Posterior cingulate gyrus (tissue), 11 donors: ENCODE data around the gene CDKAL1.

Experiments
- DNase-seq, 10 donors: peaks; one replicate each; pipeline versions ENCODE4 v3.0.0 to v3.0.0-alpha.2; 2020 to 2021; ENCODE audit warnings: mixed read lengths in 3 of 10
- intact Hi-C: fragments of 100-400 bp; cut with DNase I; formaldehyde crosslinking; loops from one replicate; pipeline ENCODE4 v1.15.1; 2023

Gene CDKAL1

GRCh38 chr6:20664250-20664649, 130.0 kb downstream of the CDKAL1 start:
- intact Hi-C loops: no loop called here
- DNase-seq: no peak

GRCh38 chr6:20665290-20665689, 131.0 kb downstream of the CDKAL1 start:
- DNase-seq: no peak
- intact Hi-C loops: no loop called here

- no peak for DNase-seq
- intact Hi-C loops: no loop called here
Observed at GRCh38 chr6:20669571-20670314, 135.5 kb downstream of the CDKAL1 start.

GRCh38 chr6:20670750-20671149, 136.5 kb downstream of the CDKAL1 start:
- intact Hi-C loops: no loop called here

GRCh38 chr6:20672038-20672437, 137.8 kb downstream of the CDKAL1 start:
- no peak for DNase-seq
- intact Hi-C loops: no loop called here

More at GRCh38 chr6:20670750-20671149, 136.5 kb downstream of the CDKAL1 start:
- DNase-seq: no peak

GRCh38 chr6:20673458-20673857, 139.2 kb downstream of the CDKAL1 start:
- intact Hi-C loops: no loop called here
- no peak for DNase-seq

- no peak for DNase-seq
- intact Hi-C loops: no loop called here
Observed at GRCh38 chr6:20674664-20675063, 140.4 kb downstream of the CDKAL1 start.

- DNase-seq: no peak
- intact Hi-C loops: no loop called here
Observed at GRCh38 chr6:20678831-20679352, 144.6 kb downstream of the CDKAL1 start.

- DNase-seq: no peak
- intact Hi-C loops: no loop called here
Observed at GRCh38 chr6:20680697-20681165, 146.5 kb downstream of the CDKAL1 start.

GRCh38 chr6:20681243-20681684, 147.0 kb downstream of the CDKAL1 start:
- intact Hi-C loops: no loop called here

GRCh38 chr6:20684474-20684873, 150.2 kb downstream of the CDKAL1 start:
- intact Hi-C loops: no loop called here
- DNase-seq: no peak

More at GRCh38 chr6:20681243-20681684, 147.0 kb downstream of the CDKAL1 start:
- DNase-seq: no peak

GRCh38 chr6:20686142-20686541, 151.9 kb downstream of the CDKAL1 start:
- DNase-seq: no peak
- intact Hi-C loops: no loop called here

- intact Hi-C loops: no loop called here
- no peak for DNase-seq
Observed at GRCh38 chr6:20687494-20687893, 153.2 kb downstream of the CDKAL1 start.

GRCh38 chr6:20688710-20689500, 154.6 kb downstream of the CDKAL1 start:
- no peak for DNase-seq
- intact Hi-C loops: no loop called here

- intact Hi-C loops: no loop called here
- no peak for DNase-seq
Observed at GRCh38 chr6:20691185-20691584, 156.9 kb downstream of the CDKAL1 start.

GRCh38 chr6:20692023-20692422, 157.8 kb downstream of the CDKAL1 start:
- intact Hi-C loops: no loop called here
- no peak for DNase-seq

GRCh38 chr6:20693466-20694063, 159.3 kb downstream of the CDKAL1 start:
- intact Hi-C loops: no loop called here
- peak in 1 of 10 donors; percentile 55 for DNase-seq

- intact Hi-C loops: no loop called here
Observed at GRCh38 chr6:20696676-20697075, 162.4 kb downstream of the CDKAL1 start.

GRCh38 chr6:20698675-20699074, 164.4 kb downstream of the CDKAL1 start:
- intact Hi-C loops: no loop called here
- no peak for DNase-seq

More at GRCh38 chr6:20696676-20697075, 162.4 kb downstream of the CDKAL1 start:
- DNase-seq: no peak

- DNase-seq: no peak
- intact Hi-C loops: no loop called here
Observed at GRCh38 chr6:20699402-20699801, 165.1 kb downstream of the CDKAL1 start.

- no peak for DNase-seq
- intact Hi-C loops: no loop called here
Observed at GRCh38 chr6:20700375-20700774, 166.1 kb downstream of the CDKAL1 start.
